ENCODE data around the gene PCCB.
A peak's percentile ranks its signal among the peaks of the same experiment; 100 is the strongest.
"Not testable (repeated sequence)": the region's sequence is repeated elsewhere in the genome, so short reads cannot be mapped to it uniquely, and the experiment has no call there.

Gene PCCB

GRCh38 chr3:136261826-136262225, 11.7 kb downstream of the PCCB start:
- H3K27me3 ChIP-seq (ENCODE audit: control insufficient read depth, insufficient read depth, low read length) = no peaks in the 10 kb centered on the region
- no peak overlapping the region for H3K4me3 ChIP-seq (ENCODE audit: low read length)
- no peak for DNase-seq (ENCODE audit: low read depth, low spot score)
- peaks cover 12% of the 10 kb centered on the region; the same call in 1 of the 2 replicates for H3K36me3 ChIP-seq (ENCODE audit: control insufficient read depth, insufficient read depth, low read length)
- H3K4me1 ChIP-seq (ENCODE audit: control insufficient read depth, insufficient read depth, low read length) = no peaks in the 10 kb centered on the region
- H3K9me3 ChIP-seq (ENCODE audit: control insufficient read depth, insufficient read depth, low read length) = no peaks in the 10 kb centered on the region
- no CpG with 5 or more reads among the region's 5 CpGs for WGBS (ENCODE audit: insufficient coverage, insufficient read length)
- no peak overlapping the region for H3K27ac ChIP-seq (ENCODE audit: low read length)

- Histone ChIP-seq H3K4me3 (ENCODE audit: low read length) (no peak overlapping the region), H3K27ac (ENCODE audit: low read length) (no peak overlapping the region), H3K9me3 (ENCODE audit: control insufficient read depth, insufficient read depth, low read length) (no peaks in the 10 kb centered on the region), H3K4me1 (ENCODE audit: control insufficient read depth, insufficient read depth, low read length) (no peaks in the 10 kb centered on the region), H3K27me3 (ENCODE audit: control insufficient read depth, insufficient read depth, low read length) (no peaks in the 10 kb centered on the region), H3K36me3 (ENCODE audit: control insufficient read depth, insufficient read depth, low read length) (peaks cover 9% of the 10 kb centered on the region; the same call in 1 of the 2 replicates)
- DNase-seq (ENCODE audit: low read depth, low spot score) = no peak
- WGBS (ENCODE audit: insufficient coverage, insufficient read length) = no CpG with 5 or more reads among the region's 2 CpGs
These were observed 12.4 kb downstream of the PCCB start for GRCh38 chr3:136262559-136262958.

GRCh38 chr3:136263251-136263650, 13.1 kb downstream of the PCCB start:
- DNase-seq (ENCODE audit: low read depth, low spot score) = no peak
- no peaks in the 10 kb centered on the region for H3K27me3 ChIP-seq (ENCODE audit: control insufficient read depth, insufficient read depth, low read length)
- H3K36me3 ChIP-seq (ENCODE audit: control insufficient read depth, insufficient read depth, low read length) = peaks cover 9% of the 10 kb centered on the region; the same call in 1 of the 2 replicates
- no peak overlapping the region for H3K27ac ChIP-seq (ENCODE audit: low read length)
- no peaks in the 10 kb centered on the region for H3K9me3 ChIP-seq (ENCODE audit: control insufficient read depth, insufficient read depth, low read length)
- no peaks in the 10 kb centered on the region for H3K4me1 ChIP-seq (ENCODE audit: control insufficient read depth, insufficient read depth, low read length)
- WGBS (ENCODE audit: insufficient coverage, insufficient read length) = no CpG with 5 or more reads among the region's 7 CpGs
- no peak overlapping the region for H3K4me3 ChIP-seq (ENCODE audit: low read length)

- not testable (repeated sequence) for H3K36me3 ChIP-seq (ENCODE audit: control insufficient read depth, insufficient read depth, low read length); H3K4me3 ChIP-seq (ENCODE audit: low read length); H3K4me1 ChIP-seq (ENCODE audit: control insufficient read depth, insufficient read depth, low read length); DNase-seq (ENCODE audit: low read depth, low spot score); H3K9me3 ChIP-seq (ENCODE audit: control insufficient read depth, insufficient read depth, low read length); H3K27ac ChIP-seq (ENCODE audit: low read length); H3K27me3 ChIP-seq (ENCODE audit: control insufficient read depth, insufficient read depth, low read length)
- no CpG with 5 or more reads among the region's 6 CpGs for WGBS (ENCODE audit: insufficient coverage, insufficient read length)
These were observed 16.5 kb downstream of the PCCB start for GRCh38 chr3:136266468-136267125.

- no peaks in the 10 kb centered on the region for H3K9me3 ChIP-seq (ENCODE audit: control insufficient read depth, insufficient read depth, low read length)
- no peak overlapping the region for H3K27ac ChIP-seq (ENCODE audit: low read length)
- H3K36me3 ChIP-seq (ENCODE audit: control insufficient read depth, insufficient read depth, low read length) = no peaks in the 10 kb centered on the region
- H3K27me3 ChIP-seq (ENCODE audit: control insufficient read depth, insufficient read depth, low read length) = no peaks in the 10 kb centered on the region
- DNase-seq (ENCODE audit: low read depth, low spot score) = no peak
- WGBS (ENCODE audit: insufficient coverage, insufficient read length) = no CpG with 5 or more reads among the region's 6 CpGs
- H3K4me1 ChIP-seq (ENCODE audit: control insufficient read depth, insufficient read depth, low read length) = no peaks in the 10 kb centered on the region
- H3K4me3 ChIP-seq (ENCODE audit: low read length) = no peak overlapping the region
These were observed 17.1 kb downstream of the PCCB start for GRCh38 chr3:136267235-136267634.

- Histone ChIP-seq H3K9me3 (ENCODE audit: control insufficient read depth, insufficient read depth, low read length) (no peaks in the 10 kb centered on the region), H3K4me1 (ENCODE audit: control insufficient read depth, insufficient read depth, low read length) (no peaks in the 10 kb centered on the region), H3K27ac (ENCODE audit: low read length) (no peak overlapping the region), H3K36me3 (ENCODE audit: control insufficient read depth, insufficient read depth, low read length) (no peaks in the 10 kb centered on the region), H3K27me3 (ENCODE audit: control insufficient read depth, insufficient read depth, low read length) (no peaks in the 10 kb centered on the region), H3K4me3 (ENCODE audit: low read length) (no peak overlapping the region)
- no peak for DNase-seq (ENCODE audit: low read depth, low spot score)
- WGBS (ENCODE audit: insufficient coverage, insufficient read length) = no CpG with 5 or more reads among the region's 5 CpGs
These were observed 20.0 kb downstream of the PCCB start for GRCh38 chr3:136270179-136270578.

- not testable (repeated sequence) for H3K4me1 ChIP-seq (ENCODE audit: control insufficient read depth, insufficient read depth, low read length); H3K27ac ChIP-seq (ENCODE audit: low read length); H3K27me3 ChIP-seq (ENCODE audit: control insufficient read depth, insufficient read depth, low read length); H3K4me3 ChIP-seq (ENCODE audit: low read length); H3K9me3 ChIP-seq (ENCODE audit: control insufficient read depth, insufficient read depth, low read length); DNase-seq (ENCODE audit: low read depth, low spot score); H3K36me3 ChIP-seq (ENCODE audit: control insufficient read depth, insufficient read depth, low read length)
- whole genome bisulfite sequencing (ENCODE audit: insufficient coverage, insufficient read length) = no CpG with 5 or more reads among the region's 2 CpGs
These were observed 21.5 kb downstream of the PCCB start for GRCh38 chr3:136271626-136272025.

- Histone ChIP-seq H3K9me3 (ENCODE audit: control insufficient read depth, insufficient read depth, low read length) (no peaks in the 10 kb centered on the region), H3K4me1 (ENCODE audit: control insufficient read depth, insufficient read depth, low read length) (no peaks in the 10 kb centered on the region), H3K27ac (ENCODE audit: low read length) (no peak overlapping the region), H3K4me3 (ENCODE audit: low read length) (no peak overlapping the region), H3K36me3 (ENCODE audit: control insufficient read depth, insufficient read depth, low read length) (no peaks in the 10 kb centered on the region), H3K27me3 (ENCODE audit: control insufficient read depth, insufficient read depth, low read length) (no peaks in the 10 kb centered on the region)
- no peak for DNase-seq (ENCODE audit: low read depth, low spot score)
- no CpG with 5 or more reads among the region's 4 CpGs for WGBS (ENCODE audit: insufficient coverage, insufficient read length)
These were observed 26.1 kb downstream of the PCCB start for GRCh38 chr3:136276049-136276755.

- Histone ChIP-seq H3K4me1 (ENCODE audit: control insufficient read depth, insufficient read depth, low read length) (no peaks in the 10 kb centered on the region), H3K36me3 (ENCODE audit: control insufficient read depth, insufficient read depth, low read length) (no peaks in the 10 kb centered on the region)
- no CpG with 5 or more reads among the region's 5 CpGs for whole genome bisulfite sequencing (ENCODE audit: insufficient coverage, insufficient read length)
These were observed 27.0 kb downstream of the PCCB start for GRCh38 chr3:136277115-136277514.

GRCh38 chr3:136277634-136278033, 27.5 kb downstream of the PCCB start:
- H3K27ac ChIP-seq (ENCODE audit: low read length) = no peak overlapping the region
- peak; percentile 47 for DNase-seq (ENCODE audit: low read depth, low spot score)
- WGBS (ENCODE audit: insufficient coverage, insufficient read length) = no CpG with 5 or more reads among the region's 4 CpGs
- no peaks in the 10 kb centered on the region for H3K36me3 ChIP-seq (ENCODE audit: control insufficient read depth, insufficient read depth, low read length)
- H3K27me3 ChIP-seq (ENCODE audit: control insufficient read depth, insufficient read depth, low read length) = no peaks in the 10 kb centered on the region
- no peaks in the 10 kb centered on the region for H3K9me3 ChIP-seq (ENCODE audit: control insufficient read depth, insufficient read depth, low read length)
- H3K4me3 ChIP-seq (ENCODE audit: low read length) = no peak overlapping the region
- no peaks in the 10 kb centered on the region for H3K4me1 ChIP-seq (ENCODE audit: control insufficient read depth, insufficient read depth, low read length)

More at GRCh38 chr3:136277115-136277514, 27.0 kb downstream of the PCCB start:
- Histone ChIP-seq H3K27ac (ENCODE audit: low read length) (no peak overlapping the region), H3K4me3 (ENCODE audit: low read length) (no peak overlapping the region), H3K9me3 (ENCODE audit: control insufficient read depth, insufficient read depth, low read length) (no peaks in the 10 kb centered on the region), H3K27me3 (ENCODE audit: control insufficient read depth, insufficient read depth, low read length) (no peaks in the 10 kb centered on the region)
- DNase-seq (ENCODE audit: low read depth, low spot score) = no peak

GRCh38 chr3:136279092-136279491, 29.0 kb downstream of the PCCB start:
- Histone ChIP-seq H3K4me1 (ENCODE audit: control insufficient read depth, insufficient read depth, low read length) (no peaks in the 10 kb centered on the region), H3K36me3 (ENCODE audit: control insufficient read depth, insufficient read depth, low read length) (0 out of 2 replicates have a peak, but pooled peaks cover 2% of the 10 kb centered on the region), H3K27ac (ENCODE audit: low read length) (no peak overlapping the region), H3K9me3 (ENCODE audit: control insufficient read depth, insufficient read depth, low read length) (no peaks in the 10 kb centered on the region), H3K4me3 (ENCODE audit: low read length) (no peak overlapping the region), H3K27me3 (ENCODE audit: control insufficient read depth, insufficient read depth, low read length) (no peaks in the 10 kb centered on the region)
- no peak for DNase-seq (ENCODE audit: low read depth, low spot score)

Data from iPS DF 6.9 (cell line).